ENCODE results near the gene LSM5. TPM values are rescaled to one million over a fixed set of nuclear protein-coding genes. Genes with fewer than 3 reads are reported as not detected.

Gene LSM5
- 39.2 TPM for total RNA-seq
- long read RNA-seq, transcript LSM5-208 (5 exons, 2,258 nt): major isoform, 12 of 13 reads
- long read RNA-seq, partial matches to known transcripts: 0 of 13 reads
- long read RNA-seq, other reads (novel, unspliced or antisense): 1 of 13 reads

DNA sequence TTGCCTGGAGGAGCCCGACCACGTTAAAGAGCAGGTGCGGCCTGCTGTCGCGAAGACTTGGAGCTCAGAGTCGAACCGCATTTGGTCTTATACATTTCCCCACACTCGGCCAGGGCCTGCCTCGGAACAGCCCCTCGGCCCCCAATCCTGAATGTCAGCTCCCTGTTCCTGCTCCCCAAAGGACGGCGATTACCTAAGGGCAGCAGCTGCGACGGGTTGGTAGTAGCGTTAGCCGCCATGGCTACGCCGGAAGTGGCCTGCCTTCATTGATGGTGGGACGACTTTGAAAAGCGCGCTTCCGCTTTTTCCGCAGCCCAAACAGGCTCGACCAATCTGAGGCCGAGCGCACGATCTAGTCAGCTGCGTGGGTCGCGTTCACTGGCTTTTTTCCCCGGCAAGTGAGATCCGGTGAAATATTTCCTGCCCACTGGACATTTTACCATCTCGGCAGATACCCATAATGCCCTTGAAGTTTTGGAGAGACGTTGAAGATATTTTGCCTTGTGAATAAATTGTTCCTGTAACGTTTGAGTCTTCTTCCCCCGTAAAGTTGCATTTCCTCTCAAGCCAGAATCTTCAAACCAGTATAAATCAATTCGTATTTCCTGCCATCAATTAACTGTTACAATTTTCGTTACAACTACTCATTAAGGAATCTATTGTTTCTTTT is at the start of gene LSM5:
Gene LSM5, minus strand, starts transcription at position 254 of the 670 bp plus-strand sequence. Its CDS starts 15 bp downstream, at position 239.
- intact Hi-C loops (cut with DNase I): loop anchor here (5.0 kb wide), 1 partner anchor 467 kb away; the partner anchor contains the start of gene FKBP9
- peak; percentile 88 for ATAC-seq

DNA sequence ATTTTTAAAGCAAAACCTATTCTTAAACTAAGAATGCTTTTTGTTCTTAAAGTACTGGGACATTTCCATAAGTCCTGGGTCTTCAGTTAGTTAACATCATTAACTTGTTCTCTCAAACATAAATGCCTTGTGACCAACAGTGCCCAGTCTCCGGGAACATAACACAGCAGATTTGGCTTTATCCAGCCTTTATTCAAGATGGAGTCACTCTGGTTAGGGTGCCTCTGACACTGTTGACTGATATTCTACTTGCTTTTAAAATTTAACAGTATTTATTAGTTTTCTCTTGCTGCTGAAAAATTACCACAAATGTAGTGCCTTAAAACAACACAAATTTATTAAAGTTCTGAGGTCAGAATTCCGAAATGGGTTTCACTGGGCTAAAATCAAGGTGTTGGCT is 49.2 kb upstream of the LSM5 start:
- ATAC-seq (no peak), DNase-seq (ENCODE audit: missing footprints) (no peak)
- intact Hi-C loops (cut with DNase I): no loop called here

More for the DNA sequence above, at the start of gene LSM5:
- peak; percentile 95 for DNase-seq (ENCODE audit: missing footprints)

DNA sequence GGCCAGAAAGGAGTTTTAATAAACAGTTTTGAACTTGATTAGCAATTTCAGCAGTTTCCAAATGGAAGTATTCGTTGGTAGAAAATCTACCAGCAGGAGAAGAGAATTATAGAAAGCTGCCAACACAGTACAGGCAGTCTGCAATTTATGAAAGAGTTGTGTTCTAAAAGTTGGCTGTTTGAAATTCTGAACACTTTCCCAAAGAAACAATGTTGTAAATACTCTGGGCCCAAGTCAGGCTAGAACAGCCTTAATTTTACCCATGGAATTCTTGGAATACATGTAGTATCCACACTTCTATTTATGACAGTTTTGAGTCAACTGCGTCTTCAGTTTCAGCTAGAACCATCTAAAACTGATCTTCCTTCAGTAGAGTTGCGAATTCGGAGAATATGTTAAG is 47.6 kb upstream of the LSM5 start:
- DNase-seq (ENCODE audit: missing footprints) (no peak), ATAC-seq (no peak)
- intact Hi-C loops (cut with DNase I): no loop called here

DNA sequence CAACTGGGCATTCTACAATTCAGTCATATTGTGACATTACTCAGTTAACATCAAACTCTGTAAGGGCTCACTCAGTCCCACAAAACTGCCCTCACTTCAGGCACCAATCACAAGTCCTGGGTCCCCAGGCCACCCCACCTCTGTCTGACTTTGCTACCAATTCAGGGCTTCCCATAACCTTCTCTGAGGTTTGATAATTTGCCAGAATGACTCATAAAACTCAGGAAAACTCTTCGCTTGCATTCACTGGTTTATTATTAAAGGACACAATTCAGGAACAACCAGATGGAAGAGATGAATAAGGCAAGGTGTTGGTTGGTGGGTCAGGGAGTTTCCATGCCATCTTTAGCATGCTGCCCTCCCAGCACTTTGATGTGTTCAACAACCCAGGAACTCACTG is 46.4 kb upstream of the LSM5 start:
- no peak for ATAC-seq
- intact Hi-C loops (cut with DNase I): no loop called here
- no peak for DNase-seq (ENCODE audit: missing footprints)

DNA sequence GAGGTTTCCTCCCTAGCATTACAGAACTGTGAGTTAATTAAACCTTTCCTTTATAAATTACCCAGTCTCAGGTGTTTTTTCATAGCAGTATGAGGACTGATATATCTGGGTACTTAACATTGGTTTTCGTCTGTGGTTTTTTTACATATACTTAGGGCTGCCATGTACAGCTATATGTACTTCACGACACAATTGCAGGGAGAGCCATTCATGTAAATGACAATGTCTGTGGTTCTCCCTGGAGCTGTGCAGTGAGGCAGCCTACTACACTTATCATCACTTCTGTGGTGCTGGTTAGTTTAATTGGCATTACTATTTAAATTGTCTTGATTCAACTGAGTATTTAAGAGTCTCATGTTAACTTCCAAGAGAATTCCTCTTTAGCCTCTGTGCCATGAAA is 45.8 kb upstream of the LSM5 start:
- ATAC-seq (no peak), DNase-seq (ENCODE audit: missing footprints) (no peak)
- intact Hi-C loops (cut with DNase I): no loop called here

DNA sequence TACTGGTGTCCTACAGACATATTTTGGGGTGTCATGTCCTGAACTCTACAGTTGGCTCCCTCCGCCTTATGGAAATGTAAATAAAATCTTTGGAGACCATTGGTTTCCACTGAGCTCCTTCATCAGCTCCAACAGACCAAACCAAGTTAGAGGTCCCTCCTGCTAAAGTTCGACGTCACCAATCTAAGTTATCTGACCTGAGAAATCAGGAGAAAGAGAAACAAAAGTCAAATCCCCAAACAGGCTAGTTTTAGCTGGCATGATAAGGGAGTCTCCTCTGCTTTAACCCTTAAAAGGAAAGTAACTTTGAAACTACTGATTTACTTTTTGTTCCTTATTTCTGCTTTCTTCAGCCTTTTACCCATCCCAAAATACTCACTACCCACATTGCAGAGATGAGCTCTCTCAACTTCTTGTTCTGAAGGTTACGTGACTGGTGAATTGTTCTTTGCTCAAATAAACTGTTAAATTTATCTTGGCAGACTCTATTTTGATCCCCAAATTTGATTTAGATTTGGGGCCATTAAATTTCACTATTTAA is 45.1 kb upstream of the LSM5 start:
- no peak for DNase-seq (ENCODE audit: missing footprints)
- intact Hi-C loops (cut with DNase I): no loop called here
- no peak for ATAC-seq

DNA sequence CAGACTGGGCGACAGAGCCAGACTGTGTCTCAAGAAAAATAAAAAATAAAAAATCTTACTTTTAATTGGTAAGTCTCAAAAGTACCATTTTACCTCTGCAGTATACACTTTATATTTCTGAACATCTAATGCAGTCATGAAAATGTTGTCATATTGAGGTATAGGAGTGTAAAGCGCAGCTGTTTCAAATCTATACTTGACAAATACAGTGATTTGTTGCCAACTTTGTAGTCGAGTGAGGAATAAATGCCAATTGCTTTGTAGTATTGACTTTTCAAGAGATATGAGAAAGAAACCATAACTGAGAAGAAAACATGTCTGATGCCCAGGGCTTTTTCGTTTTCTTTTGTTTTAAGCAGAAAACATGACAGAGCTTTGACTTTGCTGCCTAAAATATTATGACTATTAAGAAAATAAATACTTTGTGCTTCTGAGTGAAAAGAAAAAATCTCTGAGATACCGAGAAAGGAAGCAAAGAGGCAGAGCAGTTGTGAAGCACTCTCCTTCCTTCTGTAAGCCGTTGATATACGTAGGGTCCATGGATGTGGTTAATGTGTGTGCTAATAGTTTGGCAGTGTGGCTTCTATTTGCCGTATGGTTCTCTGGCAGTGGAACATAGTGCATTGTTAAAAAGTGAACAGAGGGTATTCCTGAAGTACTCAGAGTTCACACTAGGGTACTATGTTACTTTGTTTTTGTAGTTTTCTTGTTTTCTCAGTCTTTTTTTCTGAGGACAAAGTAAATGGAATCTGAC is 43.3 kb upstream of the LSM5 start:
- intact Hi-C loops (cut with DNase I): no loop called here
- DNase-seq (ENCODE audit: missing footprints): no peak
- ATAC-seq: no peak

DNA sequence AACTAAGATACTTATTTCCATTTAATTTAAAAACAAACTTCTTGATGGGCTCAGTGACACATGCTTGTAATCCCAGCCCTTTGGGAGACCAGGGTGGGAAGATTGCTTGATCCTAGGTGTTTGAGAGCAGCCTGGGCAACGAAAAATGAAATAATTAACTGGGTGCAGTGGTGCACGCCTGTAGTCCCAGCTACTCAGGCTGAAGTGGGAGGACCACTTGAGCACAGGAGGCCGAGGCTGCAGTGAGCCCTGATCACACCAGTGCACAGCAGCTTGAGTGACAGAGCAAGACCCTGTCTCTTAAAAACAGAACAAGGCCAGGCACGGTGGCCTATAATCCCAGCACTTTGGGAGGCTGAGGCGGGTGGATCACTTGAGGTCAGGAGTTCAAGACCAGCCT is 42.5 kb upstream of the LSM5 start:
- ATAC-seq (no peak), DNase-seq (ENCODE audit: missing footprints) (peak; percentile 42)
- intact Hi-C loops (cut with DNase I): no loop called here

DNA sequence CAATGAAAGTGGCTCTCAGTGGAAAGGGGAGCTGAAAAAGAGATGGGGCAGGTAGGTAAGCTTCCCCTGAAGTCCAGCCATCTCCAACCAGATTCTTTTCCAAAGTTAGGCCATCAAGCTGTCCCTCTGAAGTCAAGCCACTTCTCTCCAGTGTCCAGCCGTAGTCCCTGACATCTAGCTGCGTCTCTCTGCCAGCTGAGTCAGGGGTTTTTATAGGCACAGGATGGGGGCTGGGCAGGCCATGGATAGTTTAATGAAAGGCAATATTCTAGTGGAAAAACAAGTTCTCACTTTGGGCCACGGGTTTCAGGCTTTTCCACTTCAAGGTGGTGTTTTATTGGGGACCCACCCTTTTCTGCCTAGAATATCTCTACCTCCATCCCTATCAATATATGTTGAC is 41.9 kb upstream of the LSM5 start:
- DNase-seq (ENCODE audit: missing footprints): no peak
- intact Hi-C loops (cut with DNase I): no loop called here
- ATAC-seq: no peak

DNA sequence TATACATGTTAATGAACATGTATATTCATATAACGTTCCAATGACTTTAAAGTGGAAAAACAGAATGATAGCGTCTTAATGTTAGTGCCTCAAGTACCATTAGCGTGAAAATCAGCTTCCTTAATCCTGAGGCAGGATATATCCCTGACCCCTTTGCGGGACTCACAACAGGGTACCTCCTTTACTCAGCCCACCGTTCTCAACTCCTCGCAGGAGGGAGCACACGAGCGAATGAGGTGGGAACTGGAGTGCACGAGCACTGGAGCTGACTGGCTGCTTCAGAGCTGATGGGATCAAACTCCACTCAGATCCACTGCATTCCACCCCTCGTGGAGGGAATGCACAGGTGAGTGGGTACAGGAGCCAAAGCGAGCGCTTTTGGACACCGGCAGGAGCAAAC is 41.2 kb upstream of the LSM5 start:
- DNase-seq (ENCODE audit: missing footprints) (peak; percentile 16), ATAC-seq (no peak)
- intact Hi-C loops (cut with DNase I): no loop called here

DNA sequence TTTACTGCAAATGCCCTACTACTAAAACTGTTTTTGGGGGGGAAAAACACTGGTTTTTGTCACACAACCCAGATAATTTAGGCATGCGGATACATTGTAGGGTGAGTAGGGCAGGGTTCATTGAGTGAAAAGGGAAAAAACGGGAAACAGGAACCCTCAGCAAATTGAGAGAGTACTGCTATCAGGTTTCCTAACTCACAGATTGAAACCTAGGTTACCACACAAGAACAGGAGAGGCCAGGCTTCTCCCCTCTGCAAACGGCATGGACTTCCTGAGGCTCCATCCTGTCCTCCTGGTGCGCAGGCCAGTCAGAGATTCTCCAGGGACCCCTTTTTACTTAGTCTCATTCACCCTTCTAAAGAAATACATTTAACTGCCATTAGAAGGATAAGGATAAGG is 35.7 kb upstream of the LSM5 start:
- no peak for ATAC-seq
- intact Hi-C loops (cut with DNase I): no loop called here
- no peak for DNase-seq (ENCODE audit: missing footprints)

DNA sequence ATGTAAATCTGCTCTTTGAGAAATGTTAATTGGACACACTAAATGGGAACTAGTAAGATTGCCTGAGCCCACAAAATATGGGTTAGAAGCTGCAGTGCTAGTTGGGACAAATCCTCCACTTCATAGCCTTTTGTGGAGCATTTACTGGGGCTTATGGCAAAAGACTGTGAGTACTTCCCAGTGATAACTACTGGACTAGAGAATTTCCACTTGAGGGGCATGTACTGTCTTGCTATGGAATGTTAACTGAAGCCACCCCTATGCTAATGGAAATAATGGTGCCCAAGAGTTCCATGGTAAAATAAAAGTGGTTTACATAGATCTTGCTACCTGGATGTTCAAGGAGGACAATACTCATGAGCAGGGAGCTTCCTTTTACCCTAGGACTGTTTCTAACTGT is 34.5 kb upstream of the LSM5 start:
- intact Hi-C loops (cut with DNase I): no loop called here
- ATAC-seq (no peak), DNase-seq (ENCODE audit: missing footprints) (no peak)

DNA sequence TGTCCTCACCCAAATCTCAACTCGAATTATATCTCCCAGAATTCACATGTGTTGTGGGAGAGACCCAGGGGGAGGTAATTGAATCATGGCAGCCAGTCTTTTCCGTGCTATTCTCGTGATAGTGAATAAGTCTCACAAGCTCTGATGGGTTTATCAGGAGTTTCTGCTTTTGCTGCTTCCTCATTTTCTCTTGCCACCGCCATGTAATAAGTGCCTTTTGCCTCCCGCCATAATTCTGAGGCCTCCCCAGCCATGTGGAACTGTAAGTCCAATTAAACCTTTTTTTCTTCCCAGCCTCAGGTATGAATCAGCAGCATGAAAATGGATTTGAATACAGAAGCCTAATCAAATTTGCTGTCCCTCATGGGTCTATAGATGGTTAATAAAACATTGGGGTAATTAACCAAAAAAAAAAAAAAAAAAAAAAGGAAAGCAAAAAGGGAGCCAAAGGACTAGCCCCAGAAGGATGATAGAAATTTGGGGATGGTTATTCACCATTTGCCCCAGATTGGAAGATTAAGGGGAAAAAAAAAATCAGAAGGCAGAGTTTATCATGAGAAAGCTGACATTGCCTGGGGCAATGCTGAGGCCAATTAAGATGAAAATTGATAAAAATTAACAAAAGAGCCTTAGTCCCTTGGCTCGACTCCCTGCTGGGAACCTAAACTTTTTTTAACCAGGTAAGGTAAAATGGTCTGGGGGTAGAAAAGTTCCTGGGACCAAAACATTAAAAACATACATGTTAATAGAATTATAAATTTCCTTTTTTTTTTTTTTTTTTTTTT is 32.8 kb upstream of the LSM5 start:
- DNase-seq (ENCODE audit: missing footprints): no peak
- no peak for ATAC-seq
- intact Hi-C loops (cut with DNase I): no loop called here

DNA sequence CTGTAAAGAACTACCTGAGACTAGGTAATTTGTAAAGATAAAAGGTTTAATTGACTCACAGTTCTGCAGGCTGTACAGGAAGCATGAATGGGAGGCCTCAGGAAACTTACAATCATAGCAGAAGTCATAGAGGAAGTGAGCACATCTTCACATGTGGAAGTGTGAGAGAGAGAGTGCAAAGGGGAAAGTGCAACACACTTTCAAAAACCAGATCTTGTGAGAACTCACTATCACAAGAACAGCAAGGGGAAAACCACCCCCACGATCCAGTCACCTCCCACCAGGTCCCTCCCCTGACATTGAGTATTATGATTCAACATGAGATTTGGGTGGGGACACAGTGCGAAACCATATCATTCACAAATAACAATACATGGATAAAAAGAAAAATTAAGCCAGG is 29.6 kb upstream of the LSM5 start:
- DNase-seq (ENCODE audit: missing footprints): no peak
- intact Hi-C loops (cut with DNase I): no loop called here
- ATAC-seq: no peak

DNA sequence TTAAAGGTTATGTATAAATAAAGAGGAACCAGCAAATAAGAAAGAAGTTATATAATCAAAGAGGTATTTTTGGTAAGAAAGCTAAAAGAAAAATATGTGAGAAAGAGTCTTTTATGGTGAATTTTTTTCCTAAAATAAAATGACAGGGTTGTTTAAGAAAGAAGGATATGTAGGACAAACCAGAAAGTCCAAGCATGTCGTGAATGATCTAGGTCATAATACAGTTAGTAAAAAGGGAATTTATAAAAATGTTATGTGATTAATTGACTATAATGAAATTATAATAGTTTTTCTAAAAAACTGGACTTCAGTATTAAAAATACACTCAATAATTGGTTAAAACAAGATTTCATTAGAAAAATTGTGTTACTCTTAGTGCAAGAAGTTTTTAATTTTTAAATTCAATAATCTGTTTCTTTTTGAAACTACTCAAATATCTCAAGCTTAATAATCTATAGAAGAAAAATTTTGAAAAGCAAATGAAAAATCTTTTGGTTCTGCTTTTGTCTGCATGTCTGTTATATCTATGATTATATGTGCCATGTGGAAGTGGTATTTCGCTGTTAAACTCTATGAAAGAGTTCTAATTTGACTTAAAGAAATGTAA is 28.5 kb upstream of the LSM5 start:
- DNase-seq (ENCODE audit: missing footprints) (no peak), ATAC-seq (no peak)
- intact Hi-C loops (cut with DNase I): no loop called here

DNA sequence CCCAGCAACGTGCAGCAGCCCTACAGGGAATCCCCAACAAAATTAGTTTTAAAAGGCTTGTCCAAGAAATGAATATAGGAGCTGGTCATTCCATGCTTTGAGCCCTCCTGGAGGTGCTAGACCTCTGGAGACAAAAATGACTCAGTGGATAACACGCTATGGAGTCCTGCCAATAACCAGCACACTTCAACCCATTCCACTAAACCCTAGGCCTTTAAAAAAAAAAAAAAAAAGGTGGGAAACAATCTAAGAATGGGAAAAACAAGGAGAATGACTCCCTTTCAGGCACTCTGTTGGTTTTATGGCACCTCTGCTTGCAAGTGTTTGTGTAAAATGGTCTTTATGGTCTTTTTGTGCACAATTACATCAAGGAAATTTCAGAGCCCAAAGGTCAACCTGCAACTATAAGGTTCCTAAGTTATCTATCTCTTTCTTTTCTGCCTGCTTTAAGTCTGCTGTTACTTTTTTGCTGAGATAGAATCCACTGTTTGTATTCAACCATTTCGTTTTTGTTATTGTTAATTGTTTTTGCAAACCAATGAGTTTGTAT is 26.4 kb upstream of the LSM5 start:
- intact Hi-C loops (cut with DNase I): no loop called here
- DNase-seq (ENCODE audit: missing footprints) (no peak), ATAC-seq (no peak)

DNA sequence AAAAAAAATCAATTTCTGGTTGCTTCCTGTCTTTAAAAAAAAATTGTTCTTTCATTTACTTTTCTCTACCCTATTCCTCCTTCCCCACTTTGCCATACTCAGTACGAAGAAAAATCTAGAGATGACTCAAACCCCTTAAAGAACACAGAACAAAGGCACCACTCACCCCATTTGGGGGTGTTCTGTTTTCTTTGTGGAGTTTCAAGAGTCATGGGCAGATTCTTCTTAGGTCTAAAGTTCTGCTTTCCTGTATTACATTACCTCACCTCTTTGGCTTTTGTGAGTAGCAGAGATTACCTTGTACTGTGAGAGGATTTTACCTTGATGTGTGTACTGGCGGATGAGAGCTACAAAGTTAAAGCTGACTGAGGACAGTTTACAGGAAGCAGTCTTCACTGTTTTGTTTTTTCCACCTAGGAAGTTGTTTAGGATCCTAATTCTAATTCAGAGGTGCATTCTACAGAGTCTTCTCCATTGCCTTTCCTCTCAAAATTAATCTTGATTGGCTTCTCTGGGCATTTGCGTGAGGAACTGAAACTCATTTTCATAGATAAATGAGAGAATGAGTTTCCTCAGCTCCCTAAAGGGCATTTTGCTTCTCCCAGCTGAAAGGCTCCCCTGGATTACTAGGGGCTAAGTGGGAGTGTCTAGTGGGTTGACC is 25.8 kb upstream of the LSM5 start:
- DNase-seq (ENCODE audit: missing footprints) (no peak), ATAC-seq (no peak)
- intact Hi-C loops (cut with DNase I): no loop called here

DNA sequence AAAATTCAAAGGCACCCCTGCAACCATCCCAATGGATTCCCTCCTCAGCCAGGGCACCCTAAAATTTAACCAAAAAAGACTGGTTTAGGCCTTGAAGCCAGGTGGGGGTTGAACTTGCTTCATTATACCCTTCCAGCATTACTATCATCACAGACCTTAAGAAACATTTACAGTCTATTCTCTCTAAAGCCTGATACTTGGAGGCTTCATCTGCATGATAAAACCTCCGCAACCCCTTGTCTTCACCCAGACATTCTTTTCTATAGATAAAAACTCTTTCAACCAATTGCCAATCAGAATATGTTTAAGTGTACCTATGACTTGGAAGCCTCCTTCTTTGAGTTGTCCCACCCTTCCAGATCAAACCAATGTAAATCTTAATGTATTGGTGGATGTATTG is 23.0 kb upstream of the LSM5 start:
- intact Hi-C loops (cut with DNase I): no loop called here
- DNase-seq (ENCODE audit: missing footprints) (no peak), ATAC-seq (no peak)
